SH-SY5Y (cell line): ENCODE data around the gene KIF26B.

Experiments
- GATA2 ChIP-seq: IDR thresholded peaks from 2 replicates; pipeline ENCODE4 v1.6.1; 2011; ENCODE audit warnings: mild to moderate bottlenecking, low read depth, low read length
- GATA3 ChIP-seq: IDR thresholded peaks from 2 replicates; pipeline ENCODE4 v1.6.1; 2011; ENCODE audit warnings: low read depth, mild to moderate bottlenecking, low read length, moderate library complexity

KIF26B gene

DNA sequence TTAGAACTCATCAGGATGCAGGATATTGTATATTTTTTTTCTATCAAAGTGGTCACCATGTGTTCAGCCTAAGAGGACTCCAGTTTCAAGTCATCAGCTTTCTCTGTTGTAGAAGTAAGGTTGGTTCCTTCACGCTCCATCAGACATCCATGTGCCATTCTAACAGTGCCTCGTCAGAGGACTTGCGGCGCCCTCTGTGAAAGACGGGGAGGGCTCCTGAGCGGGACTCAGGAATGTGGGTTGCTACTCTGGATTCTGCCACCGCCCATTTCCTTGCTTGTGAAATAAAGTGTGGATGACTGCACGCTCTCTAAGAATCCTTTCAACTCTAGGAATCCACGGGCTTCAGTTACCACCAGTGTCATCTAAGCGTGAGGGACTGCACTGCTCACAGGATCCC lies 593.5 kb downstream of the KIF26B start:
- TF ChIP-seq GATA3, result no peak
- TF ChIP-seq GATA2, result no peak

DNA sequence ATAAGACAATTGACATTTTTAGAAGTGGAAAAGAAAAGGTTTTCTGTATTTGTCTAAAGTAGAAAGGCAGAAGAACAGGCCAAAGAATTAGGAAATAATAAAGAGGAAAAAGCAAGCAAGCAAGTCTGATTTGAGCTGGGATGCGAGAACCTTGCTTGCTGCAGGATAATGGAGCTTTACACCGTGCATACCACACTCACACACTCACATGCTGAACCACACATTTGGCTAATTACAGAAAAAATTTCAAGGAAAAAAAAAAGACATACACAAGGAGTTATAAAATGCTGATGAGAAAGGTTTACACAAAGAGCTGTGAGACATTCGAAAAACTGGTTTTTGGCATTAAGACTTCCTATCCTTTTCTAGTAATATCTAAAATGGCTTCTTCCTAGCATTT lies 593.9 kb downstream of the KIF26B start:
- TF ChIP-seq GATA2, result no peak
- no peak for TF ChIP-seq GATA3

DNA sequence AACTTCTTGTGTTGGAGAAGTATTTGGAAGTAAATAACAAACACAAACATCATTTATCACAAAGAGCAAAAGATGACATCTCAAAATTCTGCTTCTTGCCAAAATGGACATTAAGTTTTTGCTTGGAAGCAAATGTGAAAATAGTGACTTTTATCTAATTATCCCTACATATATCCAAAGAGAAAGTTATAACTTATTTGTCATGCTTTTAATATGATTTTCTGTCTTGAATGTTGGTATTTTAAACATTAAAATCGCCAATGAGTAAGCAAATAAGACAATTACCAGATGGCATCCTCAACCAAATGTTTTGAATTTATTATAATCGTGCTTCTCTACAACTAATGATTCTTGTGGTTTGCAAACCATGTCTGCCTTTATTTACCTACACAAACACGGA lies 594.3 kb downstream of the KIF26B start:
- TF ChIP-seq GATA2, result no peak
- TF ChIP-seq GATA3, result no peak

DNA sequence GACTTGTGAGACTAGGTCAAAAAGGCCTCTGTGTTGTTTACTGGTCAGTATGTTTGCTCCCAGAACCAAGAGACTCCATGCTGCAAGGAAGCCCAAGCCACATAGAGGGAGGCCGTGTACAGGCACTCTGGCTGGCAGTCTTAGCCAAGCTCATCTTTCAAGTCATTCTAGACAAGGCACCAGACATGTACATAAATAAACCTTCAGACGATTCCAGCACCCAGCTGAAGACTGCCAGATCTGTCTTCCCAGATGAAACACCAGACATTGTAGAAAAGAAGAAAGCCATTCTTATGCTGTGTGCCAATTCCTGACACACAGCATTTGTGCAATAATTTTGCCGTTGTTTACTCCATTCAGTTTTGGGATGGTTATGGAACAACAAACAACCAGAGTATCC lies 595.5 kb downstream of the KIF26B start:
- TF ChIP-seq GATA3 (no peak), GATA2 (no peak)

DNA sequence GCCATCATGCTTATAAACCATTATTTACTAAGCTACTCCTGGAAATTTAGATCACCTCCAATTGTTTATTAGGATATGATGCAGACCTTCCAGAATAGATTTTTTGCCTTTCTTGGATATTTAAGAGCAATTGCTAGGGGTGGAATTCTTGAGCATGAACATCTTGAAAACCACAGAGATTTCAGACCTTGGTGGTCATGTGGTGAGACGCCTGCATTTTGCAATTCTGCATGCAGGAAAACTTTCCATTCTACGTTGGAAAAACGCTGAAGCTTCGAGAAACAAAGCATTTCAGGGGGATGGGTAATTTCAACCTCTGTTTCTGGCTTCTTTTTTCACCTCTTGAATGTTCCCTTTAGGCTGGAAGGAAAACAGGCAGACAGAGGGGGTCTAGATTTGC lies 596.3 kb downstream of the KIF26B start:
- TF ChIP-seq GATA2, result no peak
- no peak for TF ChIP-seq GATA3

DNA sequence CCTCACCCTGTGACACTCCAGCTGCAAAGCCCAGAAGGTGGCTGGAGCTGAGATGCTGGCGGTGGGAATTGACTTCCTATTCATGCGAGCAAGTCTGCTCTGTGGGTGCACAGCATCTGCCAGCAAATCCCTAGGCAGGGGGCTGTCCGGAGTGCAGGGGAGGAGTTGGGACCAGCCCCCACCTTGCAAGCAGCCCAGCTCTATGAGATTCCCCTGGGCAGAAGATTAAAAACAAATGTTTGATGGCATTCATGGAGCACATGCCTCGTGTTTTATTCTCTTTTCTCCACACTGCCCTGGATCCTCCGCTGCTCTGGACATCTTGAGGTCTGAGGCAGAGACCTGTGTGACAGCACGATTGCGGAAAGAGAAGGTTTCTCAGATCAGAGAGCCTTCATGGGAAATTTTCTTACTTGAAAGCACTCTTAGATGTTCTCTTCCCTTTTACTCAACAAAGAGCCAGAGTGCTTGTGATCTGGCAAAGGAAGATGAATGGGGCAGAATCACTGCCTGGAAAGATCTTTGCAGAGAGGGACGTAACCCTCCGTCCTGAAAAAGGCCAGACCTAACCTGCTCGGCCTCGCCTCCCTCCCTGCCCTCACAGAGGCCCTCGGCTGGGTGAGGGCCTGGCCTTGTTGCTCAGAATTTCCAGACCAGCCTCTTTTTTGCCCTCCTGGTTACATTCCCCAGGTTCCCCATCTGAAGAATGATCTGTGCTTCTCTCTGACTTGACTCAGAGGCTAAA lies 597.1 kb downstream of the KIF26B start:
- no peak for TF ChIP-seq GATA2
- TF ChIP-seq GATA3, result no peak

DNA sequence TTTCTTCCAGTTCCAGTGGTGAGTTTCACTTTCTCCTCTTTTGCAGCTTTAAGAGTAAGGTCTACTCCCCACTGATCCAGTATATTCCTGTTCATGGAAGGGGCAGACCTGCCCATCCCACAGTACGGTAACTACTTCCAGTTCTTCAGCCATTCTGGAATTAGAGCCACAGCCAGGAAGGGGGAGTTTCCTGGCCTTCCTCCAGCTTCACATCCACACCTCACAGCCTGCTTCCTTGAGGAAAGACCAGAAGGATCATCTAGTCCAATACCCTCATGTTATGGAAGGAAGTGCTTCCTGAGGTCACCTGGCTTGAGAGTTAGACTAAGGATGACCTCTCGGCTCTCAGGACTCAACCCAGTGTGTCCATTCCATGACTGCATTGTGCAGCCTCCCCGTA lies 597.8 kb downstream of the KIF26B start:
- TF ChIP-seq GATA2 (no peak), GATA3 (no peak)

DNA sequence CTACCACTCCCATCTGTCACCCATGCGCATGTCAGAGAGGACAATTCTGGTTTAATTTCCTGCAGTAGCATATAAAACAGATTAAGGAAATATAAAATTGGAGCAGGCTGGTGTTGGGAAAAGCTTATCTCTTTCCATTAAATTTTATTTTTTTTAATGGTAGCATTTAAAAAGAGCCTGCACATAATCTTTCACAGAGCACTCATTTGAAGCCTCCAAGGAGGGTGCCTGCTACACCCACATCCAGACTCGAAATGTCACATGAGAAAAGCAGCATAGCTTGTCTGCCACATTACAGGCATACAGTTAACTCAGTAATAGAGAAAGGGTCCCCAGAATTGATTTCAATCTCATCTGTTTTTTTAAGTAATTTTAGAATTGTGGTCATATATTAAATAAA lies 599.0 kb downstream of the KIF26B start:
- TF ChIP-seq GATA2 (peak; percentile 80), GATA3 (peak; percentile 63; the same call in 1 of the 2 replicates)

DNA sequence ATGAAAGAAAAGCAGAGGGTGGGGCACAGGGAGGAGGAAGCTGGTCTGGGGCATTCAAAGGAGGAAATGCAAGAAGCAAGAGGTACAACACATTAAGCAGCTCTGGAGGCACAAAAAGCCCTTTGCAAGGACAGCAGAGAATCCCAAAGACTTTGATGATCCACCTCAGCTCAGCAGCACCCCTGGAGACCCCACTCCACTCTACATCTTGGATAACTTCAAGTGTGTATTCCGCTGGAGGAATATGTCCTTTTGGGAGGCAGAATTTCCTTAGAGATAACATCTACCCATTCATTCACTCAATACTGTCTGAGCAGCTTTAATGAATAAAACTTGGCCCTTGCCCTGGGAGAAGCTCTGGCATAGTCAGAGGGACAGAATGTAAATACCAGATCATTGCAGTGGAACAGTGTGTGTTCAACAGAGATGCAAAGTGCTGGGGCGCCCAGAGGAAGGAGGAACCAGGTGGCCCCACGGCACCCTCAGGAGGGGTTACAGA lies 599.7 kb downstream of the KIF26B start:
- no peak; the same call in 1 of the 2 replicates for TF ChIP-seq GATA3
- peak; percentile 78 for TF ChIP-seq GATA2
